NCI-H2171 treated with DMSO at 0.1 percent for 48 hours (cell line): ENCODE data around the gene NCAPH2.

Experiments used
- DNase-seq: peaks from one replicate; lab custom pipeline; 2025; lab: John Stamatoyannopoulos, UW

Gene NCAPH2

DNA sequence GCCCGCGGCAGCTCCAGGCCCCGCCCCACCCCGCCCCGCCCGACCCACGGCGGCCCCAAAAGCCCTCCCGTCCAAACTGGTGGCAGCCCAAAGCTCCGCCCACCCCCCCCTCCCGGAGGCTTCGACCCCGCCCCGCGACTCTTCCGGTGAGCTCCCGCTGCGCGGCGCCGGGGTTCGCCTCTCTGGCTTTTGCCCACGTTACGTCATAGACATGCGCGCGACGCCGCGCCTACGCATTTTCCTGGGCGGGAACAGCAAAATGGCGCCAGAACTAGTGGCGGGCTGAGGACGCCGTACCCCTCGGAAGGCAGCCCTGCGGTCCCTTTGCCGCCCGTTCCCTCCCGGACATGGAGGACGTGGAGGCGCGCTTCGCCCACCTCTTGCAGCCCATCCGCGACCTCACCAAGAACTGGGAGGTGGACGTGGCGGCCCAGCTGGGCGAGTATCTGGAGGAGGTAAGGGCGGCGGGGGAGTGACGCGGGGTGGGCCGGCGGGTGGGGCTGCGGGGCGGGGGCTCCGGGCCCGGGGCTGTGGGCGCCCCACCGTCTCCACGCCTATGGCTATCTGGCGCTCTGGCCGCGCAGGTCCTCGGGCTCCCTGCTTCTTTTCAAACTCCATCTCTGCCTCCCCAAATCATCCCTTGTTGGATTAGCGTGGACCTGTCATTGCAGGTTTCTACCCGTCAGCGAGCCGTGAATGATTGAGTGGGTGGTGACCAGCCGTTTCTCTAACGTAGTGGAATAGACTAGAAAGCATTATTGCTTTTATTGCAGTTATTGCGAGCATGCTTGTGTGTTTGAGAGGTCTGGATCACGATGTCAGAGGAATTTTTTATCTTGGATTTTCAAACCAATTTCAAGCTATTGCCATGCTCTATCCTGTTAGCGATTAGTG lies at the start of gene NCAPH2:
TSS of gene NCAPH2 (plus strand) at position 234 of the 894 bp plus-strand sequence. CDS start at position 348, 114 bp downstream.
- peak; percentile 96 for DNase-seq

DNA sequence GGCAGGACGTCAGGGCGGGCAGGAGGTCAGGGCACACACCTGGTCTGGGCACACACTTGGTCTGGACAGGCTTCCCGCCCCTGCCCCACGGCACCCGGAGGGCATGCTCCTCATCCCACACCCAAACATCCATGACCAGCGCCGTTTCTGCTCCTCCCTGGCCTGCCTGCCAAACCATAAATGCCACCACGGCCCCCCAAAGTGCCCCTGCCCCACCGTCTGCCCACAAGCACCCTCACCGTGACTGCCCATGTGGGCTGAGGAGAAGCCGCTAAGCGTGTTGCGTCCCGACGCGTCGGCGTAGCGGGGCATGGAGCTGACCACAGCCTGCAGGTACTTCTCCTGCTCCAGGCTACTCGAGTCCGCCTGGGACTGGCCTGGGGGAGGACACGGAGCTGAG lies 49.0 kb upstream of the NCAPH2 start:
- DNase-seq, result no peak

DNA sequence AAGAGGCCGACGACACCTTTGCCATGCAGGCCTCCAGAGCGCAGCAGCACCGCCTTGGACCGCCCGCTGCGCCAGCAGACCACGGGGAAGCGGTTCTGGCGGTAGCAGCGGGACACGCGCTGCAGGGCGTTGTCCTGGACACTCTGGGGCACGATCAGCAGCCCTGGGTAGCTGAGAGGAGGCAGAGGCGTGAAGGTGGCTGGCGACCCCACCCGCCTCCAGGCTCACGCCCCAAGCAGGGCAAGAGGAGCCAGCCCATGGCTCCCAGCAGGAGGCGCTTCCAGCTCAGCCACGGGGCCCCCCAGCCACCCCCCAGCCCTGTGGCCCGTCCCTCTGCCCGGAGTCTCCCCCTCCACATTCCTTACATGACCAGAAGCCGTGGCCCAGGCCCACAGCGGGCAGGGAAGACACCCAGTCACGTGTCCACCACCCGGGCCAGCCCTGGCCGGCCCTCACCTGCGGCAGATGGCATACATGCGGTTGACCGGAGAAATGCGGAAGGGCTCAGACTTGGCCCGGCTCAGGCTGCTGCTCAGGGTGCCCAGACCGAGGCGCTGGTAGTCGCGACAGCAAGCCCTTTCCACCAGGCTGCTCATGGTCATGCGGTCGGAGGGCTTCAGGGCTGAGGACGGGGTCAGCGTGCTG lies 48.4 kb upstream of the NCAPH2 start:
- no peak for DNase-seq

DNA sequence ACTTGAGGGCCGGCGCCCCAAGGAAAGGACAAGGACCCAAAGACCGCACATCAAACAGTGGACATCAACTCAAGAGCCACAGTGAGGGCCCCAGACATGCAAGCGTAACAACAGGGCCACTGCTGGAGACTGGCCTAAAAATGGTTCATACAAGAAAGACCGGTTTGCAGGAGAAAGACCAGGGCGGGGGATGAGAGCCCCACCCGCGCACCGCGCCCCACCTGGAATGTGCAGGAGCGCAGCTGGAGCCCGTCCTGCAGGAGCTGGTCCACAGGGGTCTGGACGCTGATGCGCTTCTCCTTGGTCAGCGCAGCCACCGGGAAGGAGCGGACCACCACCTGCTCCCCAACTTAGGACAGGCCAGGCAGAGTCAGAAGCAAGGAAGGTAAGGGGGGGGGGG lies 47.1 kb upstream of the NCAPH2 start:
- DNase-seq, result no peak

DNA sequence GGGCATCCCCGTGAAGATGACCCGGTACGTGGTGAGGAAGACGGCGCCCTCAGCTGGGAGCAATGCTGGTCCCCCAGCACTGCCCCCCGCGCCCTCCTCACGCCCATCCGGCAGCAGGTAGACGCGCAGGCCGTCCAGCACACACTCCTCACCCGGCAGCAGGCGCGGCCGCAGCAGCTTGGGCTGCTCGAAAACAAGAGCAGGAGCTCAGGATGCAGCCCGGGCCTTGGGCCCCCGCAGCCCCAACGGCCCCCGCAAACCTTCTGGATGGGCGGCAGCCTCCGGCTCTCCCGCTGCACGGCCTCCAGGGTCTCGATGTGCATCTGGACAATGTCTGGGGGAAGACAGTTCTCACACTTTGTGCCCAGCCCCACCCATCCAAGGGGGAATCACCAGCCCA lies 46.5 kb upstream of the NCAPH2 start:
- no peak for DNase-seq

DNA sequence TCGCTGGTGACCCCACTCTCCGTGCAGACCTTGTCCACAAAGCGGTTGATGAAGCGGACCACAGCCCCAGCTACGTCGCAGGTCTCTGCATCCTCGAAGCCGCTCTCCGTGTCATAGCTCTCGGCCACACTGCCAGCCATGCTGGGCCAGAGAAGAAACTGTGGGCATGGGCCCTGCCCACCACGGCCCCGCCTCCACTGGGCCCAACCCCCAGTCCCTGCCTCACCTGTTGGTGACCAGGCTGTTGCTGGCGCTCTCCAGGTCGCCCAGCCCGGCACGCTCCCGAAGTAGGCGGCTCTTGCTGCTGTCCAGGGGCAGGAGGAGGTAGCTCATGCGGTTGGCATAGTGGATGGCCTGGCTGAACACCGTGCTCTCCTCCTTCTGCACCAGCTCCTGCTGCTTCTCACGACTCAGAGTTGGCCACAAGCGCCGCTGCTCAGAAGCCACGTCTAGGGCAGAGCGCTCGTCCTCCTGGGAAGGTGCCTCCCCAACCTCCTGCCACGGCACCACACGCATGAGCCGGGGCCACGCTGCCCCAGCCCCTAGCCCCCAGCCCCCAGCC lies 46.0 kb upstream of the NCAPH2 start:
- no peak for DNase-seq

DNA sequence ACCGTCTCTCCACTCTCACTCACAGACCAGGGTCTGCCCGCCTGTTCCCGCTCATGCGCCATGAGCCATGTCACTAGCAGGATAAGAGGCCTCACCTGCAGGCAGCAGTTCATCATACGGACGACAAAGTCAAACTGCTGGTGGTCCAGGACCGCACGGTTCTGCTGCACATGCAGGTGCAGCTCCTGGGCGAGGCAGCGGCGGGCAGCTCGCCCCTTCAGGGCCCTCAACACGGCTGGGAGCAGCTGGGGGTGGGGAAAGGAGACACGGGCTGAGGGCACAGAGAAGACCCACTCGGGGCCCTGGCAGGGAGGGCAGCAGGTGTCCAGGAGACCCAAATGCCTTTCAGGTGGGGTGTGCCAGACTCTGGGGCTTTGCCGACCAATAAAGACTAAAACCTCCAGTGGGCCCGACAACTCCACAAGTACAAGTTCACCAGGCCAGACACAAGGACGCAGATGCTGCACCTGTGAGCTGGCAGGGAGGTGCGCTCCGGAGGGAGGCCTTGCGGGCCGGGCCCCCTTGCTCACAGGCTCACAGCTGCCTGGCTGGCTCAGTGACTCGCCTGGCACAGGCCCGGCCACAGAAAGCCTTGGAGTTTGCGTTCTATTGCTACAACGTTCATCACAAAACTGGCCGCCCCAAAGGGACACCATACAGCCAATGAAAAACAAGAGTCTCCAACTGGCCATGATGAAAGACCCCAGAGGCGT lies 44.7 kb upstream of the NCAPH2 start:
- no peak for DNase-seq

DNA sequence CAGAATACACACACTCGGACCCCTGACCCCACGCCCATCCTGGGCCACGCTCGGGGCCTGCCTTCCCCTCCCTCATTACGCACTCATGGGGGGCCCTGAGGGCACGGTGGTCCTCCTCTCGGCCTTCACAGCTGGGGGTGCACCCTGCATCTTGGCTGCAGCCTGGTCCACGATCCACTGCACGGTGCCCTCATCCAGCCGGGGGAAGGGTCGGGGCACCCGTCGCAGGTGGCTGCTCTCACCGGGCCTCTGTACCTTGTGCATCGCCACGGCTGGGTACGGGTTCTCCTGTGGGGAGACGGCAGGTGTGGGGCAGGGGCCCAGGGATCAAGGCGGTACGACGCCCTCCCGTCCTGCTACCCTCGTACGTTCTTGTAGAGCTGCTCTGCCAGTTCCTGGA lies 43.6 kb upstream of the NCAPH2 start:
- DNase-seq, result no peak

DNA sequence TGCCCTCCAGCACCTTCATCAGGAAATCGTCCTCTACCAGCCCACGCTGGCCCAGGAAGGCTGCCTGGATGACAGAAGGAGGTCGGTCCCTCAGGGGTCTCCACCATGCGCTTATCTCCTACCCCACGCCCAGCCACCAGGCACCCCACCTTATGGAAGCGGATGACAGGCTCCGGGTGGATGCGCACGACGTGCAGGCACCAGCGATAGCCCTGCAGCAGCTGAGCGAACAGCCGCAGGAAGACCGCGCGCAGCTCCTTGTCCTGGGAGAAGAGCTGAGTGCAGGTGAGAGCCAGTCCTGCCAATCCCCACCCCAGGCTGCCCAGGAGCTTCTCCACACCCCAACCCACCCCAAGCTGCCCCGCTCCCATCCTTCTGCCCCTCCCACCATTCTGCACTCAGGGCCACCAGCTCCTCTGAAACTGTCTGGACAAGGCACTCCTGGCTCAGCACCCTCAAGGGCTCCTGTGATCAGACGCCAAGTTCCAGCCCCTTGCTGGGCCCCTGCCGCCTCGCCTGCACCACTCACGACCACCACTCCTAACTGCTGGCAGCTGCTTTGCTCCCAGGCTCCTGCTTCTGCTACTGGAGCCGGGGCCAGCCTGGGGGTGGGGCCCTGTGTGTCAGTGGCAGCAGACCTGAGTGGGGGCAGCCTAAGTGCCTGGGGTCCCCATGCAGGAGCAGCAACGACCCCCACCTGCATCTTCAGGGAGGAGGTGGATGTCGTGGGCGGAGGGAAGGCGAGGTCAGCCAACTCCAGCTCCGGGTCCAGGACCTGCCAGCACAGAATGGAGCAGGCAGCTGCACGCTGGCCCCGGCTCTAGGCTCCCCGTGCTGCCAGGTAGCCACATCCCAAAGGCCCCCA lies 42.7 kb upstream of the NCAPH2 start:
- DNase-seq, result no peak

DNA sequence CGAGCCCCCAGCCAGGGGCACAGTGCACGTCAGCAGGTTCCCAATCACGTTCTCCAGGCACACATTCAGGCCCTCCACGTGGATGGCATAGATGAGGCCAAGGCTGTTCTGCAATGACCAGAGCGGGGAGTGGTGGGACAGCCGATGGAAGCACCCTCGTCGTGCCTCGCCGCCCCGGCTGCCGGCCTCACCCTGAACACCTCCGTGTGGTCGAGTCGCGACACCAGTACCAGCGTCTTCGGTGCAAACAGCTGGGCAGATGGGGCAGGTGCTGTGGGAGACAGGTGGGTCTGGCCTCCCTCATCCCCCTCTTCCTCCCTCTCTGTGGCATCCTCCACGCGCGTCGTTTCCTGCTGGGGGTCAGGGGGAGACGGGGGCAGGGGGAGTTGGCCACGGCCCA lies 40.7 kb upstream of the NCAPH2 start:
- DNase-seq, result no peak

DNA sequence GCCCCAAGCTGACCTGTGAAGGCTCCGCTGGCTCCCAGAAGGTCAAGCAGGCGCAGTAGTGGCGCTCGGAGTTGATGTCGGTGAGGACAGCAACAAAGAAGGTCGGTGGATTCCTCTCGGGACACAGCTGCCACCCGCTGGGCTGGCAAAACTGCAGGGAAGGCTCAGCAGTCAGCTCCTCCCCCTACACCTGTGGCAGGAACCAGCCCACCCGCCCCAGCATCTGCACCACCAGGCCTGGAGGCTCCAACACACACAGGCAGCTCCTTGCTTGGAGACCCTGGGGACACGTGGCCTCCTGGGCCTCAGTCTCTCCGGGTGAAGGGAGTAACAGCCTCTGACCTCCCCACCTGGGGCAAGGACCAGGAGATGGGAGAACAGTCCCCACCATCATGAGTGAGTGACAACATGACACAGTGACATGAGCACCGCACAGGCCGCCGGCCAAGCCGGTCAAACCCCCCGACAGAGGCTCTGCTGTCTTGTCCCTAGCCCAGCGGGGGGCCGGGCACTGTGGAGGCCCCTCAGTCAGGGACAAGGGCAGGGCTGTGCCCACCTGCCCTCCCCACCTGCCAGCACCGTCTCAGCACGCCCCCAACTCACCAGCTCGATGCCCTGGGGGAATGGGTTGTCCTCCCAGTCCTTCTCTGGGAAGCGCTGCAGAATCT lies 40.1 kb upstream of the NCAPH2 start:
- peak; percentile 48 for DNase-seq

DNA sequence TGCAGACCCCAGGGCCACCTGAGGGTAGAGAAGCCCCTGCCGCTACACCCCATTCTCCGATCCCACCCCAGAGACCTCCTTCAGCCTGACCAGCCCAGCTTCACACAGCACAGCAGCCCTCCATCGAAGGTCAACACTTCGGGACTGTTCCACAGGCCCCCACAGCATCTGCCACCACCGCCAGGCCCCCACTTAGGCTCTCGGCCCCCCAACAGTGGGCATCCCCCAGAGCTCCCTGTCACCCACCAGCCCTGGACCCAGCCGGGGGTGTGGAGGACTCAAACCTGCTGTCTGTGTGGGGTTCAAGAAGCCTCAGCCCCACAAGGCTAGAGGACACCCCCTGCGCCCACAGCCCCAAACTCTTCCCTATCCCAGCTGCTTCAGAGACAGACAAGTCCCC lies 39.4 kb upstream of the NCAPH2 start:
- DNase-seq, result no peak

DNA sequence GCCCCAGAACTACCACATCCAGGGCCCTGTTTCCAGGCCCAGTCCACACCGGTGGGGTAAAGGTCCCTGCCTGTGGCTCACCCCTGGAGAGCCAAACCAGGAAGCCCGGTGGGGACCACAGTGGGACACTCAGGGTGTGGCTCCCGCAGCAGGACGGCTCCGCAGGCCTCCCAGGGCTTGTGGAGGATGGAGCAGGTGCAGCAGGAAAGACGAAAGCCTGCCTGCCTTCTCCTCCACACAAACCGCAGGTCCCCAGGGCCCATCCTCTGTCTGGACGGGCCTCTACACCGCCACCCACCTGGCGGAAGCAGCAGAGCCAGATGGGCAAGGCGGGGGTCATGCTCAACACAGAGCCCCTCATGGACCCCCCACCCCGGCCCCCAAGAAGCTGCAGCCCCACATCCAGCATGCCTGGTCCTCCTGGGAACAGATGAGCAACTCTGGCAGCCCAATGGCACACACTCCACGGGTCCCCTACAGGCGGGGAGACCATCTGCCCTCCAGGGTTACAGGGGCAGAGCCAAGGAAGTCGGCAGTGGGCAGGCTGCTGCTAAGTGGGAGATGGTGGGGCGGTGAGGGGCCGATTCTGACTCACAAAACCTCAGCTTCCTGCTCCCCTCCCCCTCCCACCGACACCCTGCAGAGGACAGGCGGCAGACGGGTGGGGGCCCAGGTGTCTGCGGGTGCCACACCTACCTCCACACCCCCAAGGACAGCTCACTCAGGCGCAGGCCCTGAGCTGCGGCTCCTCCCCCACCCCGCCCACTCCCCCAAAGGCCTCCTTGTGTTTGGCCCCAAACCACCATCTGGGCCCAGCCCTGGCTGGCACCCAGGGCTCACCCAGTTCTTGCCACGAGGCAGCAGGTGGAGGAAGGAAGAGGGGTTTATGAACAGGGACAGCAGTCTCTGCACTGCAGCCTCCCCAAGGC lies 38.4 kb upstream of the NCAPH2 start:
- DNase-seq, result peak; percentile 99

DNA sequence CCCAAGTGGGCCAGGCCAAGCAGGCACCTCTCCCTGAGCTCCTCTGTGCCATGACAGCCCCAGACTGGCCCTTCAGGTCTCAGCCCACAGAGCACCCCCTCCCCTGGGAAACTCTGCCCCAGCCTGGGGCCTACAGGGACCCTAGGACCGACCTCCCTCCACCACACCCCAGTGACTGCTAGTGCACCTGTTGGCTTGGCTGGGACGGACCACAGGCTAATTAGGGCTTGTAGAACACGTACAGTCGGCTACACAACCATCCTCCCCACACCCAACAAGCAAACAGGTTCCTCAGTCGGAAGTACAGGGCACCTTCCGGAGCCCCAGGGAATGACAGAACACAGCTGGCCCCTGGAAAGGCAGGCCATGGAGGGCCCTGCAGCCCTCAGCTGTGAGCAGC lies 37.5 kb upstream of the NCAPH2 start:
- peak; percentile 17 for DNase-seq

DNA sequence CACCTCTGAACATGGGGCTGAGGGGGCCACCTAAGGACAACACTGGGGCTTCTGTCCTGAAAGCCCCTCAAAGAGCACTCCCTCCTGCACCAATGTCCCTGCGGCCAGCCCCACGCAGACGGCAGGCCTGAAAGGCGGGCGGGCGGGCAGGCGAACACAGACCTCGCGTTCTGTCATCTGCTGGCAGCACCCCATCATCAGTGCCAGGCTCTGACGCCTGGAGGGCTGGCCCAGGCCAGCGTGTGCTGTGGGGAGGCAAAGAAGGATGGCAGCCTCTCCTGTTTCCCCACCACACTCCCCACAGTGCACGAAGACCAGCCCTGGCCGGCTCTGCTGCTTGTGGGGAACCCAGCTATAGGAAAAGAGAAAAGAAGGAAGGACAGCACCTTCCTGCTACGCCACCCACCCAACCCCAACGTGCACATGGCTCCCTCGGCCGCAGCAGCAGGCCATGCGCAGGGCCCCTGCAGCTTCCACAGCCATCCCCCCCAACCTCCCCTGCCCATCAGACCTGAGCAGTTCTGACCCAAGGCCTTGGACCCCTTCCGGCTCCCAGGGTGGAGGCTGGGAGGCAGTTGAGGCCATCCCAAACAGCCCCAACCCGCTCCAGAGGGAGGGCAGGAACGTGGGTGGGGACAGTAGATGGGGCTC lies 36.7 kb upstream of the NCAPH2 start:
- no peak for DNase-seq

DNA sequence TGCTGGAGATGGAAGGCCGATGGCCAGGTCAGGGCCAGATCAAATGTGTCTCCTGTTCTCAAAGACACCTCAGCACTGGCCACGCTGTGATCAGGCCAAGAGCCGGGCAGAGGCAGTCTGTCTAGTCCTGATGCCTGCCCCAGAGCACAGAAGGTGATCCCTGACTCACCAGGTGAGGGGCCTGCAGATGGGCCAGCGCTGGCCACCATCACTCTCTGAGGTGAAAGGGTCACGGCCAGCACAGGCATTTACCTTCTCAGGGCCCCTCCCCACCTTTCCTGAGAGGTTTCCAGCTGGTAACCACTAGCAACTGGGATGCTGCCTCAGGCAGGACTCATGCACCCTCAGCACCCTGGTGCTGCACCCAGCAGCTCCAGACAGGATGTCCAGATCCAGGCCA lies 36.1 kb upstream of the NCAPH2 start:
- no peak for DNase-seq

DNA sequence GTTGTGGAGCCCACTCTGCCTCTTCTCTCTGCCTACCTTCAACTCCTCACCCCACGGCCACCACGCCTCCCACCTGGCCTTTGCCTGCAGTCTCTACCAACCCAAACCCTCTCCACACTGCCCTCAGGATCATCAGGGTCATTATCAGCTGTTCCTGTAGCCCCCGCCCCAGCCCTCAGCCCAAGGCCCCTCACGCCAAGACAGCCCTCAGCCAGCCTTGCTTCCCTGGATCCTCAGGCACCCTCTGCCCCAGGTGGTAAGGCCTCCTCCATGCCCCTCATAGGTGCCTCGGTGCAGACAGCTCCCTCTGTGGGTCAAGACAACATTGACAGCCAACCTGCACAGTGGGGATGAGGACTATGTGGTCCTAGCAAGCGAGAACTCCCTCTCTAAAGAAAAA lies 34.9 kb upstream of the NCAPH2 start:
- DNase-seq, result no peak

DNA sequence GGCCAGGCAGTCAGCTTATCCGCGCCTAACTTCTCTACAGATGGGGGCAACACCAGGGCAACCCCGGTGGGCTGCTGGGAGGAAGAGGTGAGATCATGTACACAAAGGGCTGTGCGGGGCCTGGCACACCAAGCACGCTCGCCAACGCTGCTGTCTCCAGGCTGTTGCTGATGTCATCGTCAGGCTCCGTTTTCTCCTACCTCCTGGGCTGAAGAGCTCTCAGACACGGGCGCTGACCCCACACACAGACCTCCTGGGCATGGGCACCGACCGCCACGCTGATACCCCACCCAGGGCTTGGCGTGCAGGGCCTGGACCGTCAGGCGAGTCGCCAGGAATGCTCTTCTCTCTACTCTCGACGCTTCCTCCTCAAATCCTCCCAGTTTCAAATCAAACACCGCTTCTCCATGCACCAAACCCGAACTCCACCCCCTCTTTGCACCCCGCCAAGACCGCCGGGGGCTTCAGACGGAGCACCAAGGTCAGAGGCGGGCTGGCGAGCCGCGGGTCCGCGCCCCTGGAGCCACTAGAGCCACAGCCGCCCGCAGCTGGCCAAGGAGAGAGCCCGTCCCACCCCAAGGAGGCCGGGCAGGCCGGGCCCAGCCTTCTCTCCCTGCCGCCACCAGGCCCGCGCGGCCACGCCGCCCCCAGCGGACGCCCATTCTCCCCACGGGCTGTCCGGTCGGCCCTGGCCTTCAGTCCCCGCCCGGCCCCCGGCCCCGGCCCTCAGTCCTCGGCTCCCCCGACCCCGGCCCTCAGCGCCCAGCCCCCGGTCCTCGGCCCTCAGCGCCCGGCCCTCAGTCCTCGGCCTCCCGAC lies 34.0 kb upstream of the NCAPH2 start:
- DNase-seq, result no peak
